CD4-positive, alpha-beta T cell treated with Interleukin-6 at 100 ng/mL for 8 hours (primary cell): ENCODE results near the gene STN1.

ENCODE experiments used
- DNase-seq: peaks from one replicate; pipeline ENCODE4 v3.0.0-alpha.2; 2020; ENCODE audit warnings: mixed read lengths, low spot score

The STN1 gene

DNA sequence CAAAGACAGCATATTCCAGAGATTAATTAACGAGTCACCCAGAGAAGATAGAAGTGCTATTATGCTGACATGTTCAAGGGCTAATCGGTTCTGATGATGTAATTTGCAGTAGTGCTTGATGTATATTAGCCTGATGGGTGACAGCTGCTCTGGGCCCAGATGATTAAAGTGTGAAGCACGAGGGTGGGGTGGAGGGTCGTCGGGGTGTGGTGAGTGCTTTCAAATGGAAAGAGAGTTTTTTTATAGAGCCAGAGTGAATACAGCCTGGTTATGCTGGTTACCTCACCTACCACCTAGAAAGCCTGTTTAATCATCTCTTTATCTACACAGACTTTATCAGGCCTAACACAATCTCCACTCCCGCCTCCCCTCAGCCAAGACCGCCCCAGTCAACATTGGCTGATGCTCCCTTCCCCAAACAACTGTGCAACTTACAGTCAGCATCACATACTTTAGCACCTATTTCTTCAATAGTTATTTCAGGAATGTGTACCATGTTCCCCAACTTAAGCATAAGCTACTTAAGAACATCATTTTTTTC, 11.5 kb upstream of the STN1 start:
- DNase-seq: no peak

DNA sequence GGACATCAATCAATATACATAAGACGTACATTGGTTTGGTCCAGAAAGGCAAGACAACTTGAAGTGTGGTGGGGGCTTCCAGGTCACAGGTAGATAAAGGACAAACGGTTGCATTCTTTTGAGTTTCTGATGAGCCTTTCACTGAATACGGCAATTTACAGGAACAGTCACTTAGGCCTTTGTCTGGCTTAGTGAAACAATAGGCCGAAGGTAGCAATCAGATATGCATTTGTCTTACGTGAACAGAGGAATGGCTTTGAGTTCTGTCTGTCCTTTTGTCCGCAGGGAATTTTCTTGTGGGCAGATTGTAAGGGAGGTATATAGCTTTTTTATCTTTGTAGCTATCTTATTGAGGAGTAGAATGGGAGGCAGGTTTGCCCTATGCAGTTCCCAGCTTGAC, 10.8 kb upstream of the STN1 start:
- no peak for DNase-seq

DNA sequence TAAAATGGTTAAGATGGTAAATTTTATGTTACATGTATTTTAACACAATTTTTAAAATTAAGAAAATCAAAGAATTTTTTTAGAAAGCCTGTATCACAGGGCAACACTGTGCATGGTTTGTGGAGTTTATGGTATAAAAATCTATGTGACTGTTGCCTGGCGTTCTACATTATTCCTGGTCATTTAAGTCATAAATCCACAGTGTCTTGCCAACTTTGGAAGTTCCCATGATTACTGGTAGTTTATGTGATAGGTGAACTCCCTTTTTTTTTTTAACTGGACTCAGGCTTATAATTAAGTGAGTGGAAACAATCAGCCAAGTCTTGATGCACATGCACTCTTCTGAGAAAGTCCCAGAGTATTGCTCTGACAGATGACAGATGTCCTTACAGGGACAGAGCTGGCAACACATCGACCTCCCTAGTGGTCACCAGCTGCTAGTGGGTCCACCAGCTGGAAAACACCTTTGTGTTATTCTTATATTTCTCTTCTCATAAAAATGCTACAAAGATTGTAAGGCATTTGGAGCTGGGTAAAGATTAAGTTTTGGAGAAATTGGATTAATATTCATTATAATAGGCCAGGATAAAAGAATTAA, 8.8 kb upstream of the STN1 start:
- DNase-seq: no peak

DNA sequence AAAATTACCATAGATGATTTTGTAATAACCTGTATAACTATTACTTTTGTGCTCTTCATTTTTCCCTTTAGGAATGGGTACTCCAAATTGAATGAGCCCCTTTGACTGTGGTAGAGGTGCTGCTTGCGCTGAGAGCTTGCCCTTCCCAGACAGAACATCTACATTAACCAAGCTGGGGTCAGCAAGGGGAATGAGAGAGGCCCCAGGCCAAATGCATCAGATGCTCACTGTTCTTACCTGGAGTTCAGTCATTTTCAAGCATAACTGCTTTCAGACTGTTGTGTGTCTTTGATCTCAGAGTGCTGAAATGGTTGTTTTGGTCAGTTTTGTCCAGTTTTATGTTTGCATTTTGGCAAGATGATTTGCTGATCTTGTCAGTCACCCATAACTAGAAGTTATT, 7.6 kb upstream of the STN1 start:
- DNase-seq: no peak

DNA sequence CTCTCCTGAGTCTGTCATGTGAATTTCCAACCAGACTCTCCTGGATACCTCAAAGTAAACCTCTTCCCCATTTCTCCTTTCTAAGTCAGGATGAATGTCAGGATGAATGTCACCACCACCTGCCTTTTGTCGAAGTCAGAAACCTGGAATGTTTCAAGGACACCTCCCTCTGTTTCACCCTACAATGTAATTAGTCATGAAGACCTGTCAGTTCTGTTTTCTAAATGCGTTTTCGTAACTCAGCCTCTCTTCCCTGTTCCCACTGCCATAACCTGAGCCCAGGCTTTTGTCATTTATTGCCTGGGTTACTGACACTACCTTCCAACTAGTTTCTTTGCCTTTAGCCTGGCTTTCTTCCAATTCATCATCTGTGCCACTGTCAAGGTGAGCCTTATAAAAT, 5.5 kb upstream of the STN1 start:
- no peak for DNase-seq

DNA sequence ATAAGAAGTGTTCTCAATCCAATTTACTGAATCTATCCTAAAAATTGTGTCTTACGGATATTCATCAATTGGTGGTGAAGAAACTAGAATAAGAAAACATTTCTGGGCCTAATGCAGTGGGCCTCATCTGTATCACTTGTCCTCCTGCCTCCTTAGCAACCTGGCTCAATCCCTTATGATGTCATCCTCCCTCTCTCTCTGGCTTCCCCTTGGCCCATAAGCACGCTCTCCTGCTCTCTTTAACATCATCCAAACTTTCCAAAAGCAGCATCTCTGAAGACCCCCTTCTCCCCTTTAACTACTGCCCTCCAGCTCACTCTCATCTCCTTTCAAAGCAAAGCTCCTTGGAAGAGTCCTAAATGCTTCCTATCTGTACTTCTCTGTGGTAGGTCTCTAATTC, 4.7 kb upstream of the STN1 start:
- DNase-seq: no peak

DNA sequence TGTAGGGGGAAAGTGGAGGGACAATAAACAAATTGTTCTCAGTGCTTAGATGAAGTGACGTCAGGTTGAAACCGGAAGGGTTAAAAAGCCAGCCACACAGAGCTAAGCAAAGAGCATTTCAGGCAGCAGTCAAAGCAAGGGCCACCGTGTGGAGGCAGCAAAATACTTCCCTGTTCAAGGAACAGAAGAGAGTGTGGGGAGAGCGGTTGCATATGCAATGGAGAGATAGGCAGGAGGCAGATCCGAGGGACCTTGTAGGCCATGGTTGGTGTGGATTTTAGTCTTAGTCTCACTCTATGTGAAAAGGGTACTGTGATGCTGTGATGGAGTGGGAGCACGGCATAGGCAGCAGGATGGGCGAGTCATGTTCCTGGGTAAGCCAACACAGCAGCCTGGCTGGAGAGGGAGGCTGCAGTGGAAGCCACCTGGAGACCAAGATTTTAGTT, 3.8 kb upstream of the STN1 start:
- peak; percentile 21 for DNase-seq

DNA sequence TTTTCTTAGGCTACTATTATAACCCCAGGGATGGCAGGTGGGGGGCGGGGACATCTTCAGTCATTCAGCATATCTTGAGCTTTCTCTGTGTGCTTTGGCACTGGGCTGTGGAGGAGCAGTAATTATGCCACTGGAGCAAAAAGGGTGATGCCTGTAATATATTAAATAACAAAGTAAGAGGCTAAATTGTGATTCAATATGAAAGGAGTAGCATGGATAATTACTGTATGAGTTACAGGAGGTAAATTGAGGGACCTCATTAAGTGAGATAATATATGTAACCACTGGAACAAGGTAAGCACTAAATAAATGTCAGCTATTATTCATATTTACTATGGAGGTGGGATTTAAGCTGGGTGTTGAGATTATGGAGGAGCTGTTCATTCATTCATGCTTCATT, 3.3 kb upstream of the STN1 start:
- no peak for DNase-seq

DNA sequence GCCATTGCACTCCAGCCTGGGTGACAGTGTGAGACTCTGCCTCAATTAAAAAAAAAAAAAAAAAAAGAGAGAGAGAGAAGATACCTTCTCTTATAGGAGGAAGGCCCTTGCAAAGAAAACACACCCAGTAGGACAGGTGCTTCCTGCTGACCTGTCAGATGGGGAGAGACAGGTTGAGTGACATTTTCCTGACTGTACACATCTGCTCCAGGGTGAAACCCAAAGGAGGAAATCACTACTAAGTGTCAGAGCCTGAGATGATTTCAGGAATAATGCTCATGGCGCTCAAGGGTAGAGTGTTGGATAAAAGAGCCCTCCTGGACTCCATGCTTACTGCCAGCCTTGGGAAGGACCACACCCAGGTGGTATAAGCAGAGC, 1.7 kb upstream of the STN1 start:
- no peak for DNase-seq

DNA sequence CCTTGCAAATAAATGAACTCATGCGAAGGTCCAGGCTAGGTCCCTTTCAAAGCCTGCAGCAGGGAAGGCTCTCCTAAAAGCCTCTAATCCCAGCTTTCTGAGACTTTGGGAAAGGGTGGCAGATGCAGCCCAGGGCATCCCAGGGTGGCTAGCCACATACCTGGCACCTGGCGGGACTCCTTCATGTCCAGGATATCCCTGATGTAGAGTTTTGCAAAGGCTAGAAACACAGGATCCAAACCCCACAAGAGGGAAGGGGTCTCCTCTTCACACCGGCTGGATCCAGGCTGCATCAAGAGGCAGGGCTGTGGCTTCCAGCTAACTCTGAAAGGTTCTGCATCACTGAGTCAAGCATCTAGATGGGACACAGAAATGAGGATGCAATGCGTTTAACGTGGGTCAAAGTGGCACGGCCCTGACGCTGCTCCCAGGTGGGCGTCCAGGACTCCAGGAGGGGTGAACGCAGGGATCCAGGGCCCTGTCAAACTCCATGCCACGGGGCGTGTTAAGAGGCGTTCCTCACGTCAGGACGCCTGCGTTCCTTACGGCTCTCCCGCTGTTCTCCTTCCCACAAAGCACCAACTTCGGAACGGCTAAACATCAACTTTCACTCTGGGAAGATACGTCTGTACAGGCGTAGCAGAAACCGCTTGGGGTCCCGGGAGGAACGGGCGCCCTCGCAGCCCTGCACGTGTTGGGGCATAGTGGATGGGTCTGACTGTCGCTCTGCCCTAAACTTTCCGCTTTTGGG, 507 bp downstream of the STN1 start:
- DNase-seq: peak; percentile 9

DNA sequence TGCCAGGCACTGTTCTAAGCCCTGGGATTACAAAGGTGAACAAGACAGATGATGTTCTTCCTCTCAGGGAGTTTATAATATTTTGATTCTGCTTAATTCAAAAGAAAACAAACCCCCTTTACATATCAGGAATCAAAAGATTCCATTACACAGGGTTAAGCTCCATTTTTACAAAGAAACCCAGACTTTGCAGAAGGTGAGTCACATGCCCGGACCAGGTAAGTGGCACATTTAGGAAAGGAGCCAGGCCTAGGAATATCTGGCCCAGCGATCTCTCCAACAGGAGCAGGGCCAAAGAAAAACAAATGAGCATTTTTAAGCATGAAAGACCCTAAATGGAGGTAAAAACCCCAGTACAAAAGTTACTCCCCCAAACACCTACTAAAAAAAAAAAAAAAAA, 1.1 kb downstream of the STN1 start:
- DNase-seq: no peak

DNA sequence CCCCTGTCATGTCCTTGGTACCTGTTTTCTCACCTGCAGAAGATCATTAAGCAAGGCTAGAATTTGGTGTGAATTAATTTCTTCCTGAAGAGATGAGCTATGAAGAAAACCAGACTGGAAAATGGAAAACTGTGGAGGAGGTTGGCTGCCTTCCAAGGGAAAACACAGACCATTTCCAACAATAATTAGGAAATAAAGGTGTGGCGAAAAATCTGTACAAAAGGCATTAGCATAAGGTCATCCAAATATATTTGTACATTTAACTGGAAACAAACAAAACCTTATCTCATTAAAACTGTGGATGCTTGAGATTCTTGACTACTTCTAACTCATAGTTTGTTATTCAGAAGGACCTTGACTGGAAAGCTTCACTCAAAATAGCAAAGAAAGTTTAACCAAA, 1.7 kb downstream of the STN1 start:
- no peak for DNase-seq

DNA sequence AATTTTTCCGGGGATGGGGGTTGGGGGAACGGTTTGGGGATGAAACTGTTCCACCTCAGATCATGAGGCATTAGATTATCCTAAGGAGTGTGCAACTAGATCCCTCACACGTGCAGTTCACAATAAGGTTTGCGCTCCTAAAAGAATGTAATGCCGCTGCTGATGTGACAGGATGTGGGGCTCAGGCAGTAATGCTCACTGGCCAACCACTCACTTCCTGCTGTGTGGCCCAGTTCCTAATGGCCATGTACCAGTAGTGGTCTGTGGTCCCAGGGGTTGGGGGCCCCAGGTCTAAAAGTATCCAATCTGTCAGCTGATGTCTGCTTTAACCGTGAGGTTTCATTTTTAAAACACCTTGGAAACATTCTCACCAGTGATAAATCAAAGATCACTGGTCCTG, 2.2 kb downstream of the STN1 start:
- peak; percentile 49 for DNase-seq

DNA sequence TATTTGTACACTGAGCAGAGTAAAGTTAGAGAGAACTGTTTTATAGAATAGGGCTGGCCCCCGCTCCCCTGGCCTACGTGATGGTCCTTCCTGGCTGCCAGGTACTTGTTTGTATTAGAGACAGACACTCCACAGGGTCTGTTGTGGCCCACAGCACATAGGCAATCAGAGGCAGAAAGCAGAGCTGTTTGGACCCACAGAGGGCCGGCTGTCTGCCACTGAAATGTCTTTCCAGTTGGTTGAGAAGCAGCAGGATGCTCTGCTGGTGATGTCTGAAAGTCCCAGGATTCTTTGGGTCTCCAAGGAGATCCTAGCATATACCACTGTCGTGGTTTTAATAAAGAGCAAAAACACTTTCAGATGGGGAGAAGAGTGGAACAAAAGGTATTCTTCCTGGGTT, 5.2 kb downstream of the STN1 start:
- no peak for DNase-seq

DNA sequence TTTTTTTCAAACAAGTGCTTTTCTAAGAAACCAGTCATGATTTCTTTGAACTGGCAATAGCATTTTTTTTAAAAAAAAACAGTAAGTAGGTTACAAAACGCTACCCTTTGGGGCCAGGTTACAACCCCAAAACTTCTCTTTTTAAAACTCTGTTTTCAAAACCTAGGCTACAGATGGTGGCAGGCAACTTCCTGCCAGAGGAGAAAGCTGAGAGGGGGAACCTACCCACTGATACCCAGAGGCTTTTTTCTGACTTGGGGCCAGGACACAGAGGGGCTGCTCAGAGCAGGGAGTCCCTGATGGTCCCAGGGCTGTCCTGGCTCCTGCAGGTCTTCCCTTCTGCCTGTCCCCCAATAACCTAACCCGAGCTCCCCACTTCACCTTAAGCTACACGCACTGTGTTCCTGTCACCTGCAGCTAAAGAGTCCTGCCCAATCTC, 6.9 kb downstream of the STN1 start:
- peak; percentile 81 for DNase-seq

DNA sequence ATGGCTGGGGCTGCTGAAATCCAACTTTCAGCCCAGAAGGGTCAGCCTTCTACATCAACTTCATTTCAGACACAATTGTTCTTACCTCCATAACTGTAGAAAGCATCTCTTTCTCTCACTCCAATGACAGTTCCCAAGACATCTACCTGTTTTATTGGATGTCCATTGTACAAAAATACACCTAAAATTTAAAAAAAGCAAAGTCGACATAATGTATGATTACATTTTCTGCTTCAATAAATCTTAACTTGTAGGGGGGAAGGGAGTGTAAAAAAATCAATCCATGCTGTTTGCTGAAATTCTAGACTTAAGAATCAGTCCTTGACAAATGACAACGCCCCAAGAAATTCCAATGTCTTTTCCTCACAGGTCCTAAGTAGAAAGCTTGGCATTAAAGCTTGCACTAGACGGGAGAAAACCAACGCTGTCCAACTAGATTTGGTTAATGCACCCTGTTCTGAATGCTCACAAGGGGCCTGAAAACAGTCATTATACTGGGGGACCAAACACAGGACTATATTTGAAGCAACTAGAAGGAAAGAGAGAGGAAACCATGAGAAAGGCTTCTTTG, 7.5 kb downstream of the STN1 start:
- no peak for DNase-seq

DNA sequence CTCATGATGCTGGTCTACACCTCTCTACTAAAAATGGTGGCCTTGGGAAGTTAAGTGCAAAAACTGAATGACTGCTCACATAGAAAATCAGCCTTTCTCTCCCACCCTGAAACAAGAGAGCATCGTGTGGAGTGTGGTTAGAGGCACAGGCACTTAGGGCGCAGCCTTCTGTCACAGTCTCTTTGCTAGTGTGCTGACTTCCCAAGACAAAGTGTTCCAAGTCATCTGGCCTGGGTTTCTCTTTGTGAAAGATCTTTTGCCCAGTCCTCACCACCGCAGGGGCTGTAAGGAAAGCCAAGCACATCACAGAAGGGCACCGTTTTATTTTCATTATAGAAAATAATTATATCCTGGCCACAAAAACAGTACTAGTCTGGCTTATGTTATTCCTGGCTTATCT, 12.5 kb downstream of the STN1 start:
- no peak for DNase-seq

DNA sequence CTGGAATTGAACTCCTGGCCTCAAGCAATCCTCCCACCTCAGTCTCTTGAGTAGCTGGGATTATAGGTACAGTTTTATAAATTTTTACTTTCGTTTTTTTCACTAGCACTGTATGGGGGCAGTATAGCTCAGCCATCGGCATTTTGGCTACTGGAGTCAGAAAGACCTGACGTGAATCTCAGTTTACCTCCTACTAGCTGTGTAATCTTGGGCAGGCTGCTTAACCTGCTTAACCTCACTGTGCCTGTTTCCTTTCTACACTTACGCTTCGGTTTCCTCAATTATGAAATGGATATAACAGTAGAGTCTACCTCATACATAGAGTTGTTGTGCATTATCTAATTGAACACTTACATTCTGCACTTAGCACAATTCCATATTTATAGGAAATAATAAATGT, 16.7 kb downstream of the STN1 start:
- DNase-seq: no peak

DNA sequence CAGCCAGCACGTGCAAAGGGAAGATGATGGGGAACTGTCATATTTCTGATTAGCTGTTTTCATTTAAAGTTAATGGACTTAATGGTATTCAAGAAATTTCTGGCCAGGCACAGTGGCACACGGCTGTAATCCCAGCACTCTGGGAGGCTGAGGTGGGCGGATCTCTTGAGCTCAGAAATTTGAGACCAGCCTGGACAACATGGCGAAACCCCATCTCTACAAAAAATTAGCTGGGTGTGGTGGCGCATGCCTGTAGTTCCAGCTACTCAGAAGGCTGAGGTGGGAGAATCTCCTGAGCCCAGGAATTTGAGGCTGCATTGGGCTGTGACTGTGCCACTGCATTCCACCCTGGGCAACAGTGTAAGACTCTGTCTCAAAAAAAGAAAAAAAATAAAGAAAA, 18.7 kb downstream of the STN1 start:
- no peak for DNase-seq

DNA sequence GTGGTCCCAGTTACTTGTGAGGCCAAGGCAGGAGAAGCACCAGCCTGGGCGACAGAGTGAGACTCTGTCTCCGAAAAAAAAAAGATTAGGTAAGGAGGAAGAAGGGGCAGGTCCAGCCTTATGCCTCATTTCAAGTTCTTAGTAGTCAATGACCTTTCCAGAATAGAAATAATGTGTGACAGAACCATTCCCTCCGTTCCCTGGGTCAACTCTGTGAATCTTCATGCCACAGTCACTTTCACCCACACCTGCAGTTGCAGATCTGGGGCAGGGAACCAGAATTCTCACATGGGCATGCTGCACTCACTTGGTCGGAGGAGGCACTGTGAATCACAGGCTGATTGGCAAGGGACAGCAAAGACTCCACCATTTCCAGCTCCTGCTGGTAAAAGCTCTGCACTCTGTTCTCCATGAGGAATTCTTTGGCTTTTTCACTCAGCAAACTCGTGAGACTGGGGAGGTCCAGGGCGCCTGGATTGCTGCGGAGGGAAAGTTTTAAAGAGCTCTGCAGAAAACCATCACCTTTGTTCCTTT, 20.7 kb downstream of the STN1 start:
- DNase-seq: no peak

DNA sequence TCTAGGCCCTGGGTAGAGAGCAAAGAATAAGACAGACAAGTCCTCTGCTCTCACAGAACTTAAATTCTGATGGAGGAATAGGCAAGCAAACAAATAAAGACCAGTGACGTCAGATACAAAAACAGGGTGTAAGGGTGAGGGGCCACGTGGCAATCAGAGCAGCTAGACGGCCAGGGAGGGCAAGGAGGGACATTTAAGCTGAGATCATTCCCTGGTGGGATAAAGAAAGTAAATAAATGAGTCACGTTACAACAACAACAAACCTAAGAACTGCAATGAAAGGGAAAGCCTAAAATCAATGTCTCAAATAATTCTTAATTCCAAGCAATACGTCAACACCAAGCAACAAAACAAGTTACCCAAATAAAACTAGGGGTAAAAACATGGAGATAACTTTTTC, 21.8 kb downstream of the STN1 start:
- DNase-seq: no peak

DNA sequence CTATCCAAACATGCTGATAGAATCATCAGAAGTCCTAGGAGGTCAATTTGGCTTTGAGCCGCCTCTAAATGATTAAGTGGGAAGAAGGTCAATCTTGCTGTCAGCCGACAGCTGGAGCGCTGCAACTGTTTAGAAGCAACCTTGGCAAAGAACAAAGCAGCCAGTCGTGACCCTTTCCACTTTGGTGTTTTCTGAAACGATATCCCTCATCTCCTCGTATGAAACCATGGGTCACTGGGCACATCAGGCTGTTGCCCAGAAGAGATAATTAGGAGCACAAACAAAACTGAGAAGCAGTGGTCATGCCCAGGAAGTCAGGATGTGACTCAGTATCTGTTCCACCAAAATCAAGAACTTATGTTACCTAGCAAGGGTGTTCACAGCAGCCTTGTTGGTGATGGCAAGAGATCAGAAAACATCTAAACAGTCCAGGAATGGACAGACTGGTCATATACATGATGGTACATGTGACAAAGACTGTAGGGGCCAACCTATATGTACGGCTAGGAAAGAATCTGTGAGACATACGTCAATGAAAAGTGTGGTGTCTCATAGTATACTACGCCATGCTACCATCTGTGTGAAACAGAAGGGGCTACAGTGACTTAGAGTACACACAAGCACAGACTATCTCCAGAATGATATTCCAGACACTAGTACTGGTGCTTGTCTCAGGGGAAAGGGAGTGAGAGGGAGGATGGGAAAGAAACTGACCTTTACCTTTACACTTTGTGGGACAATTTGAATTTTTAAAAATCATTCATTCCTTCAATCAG, 22.4 kb downstream of the STN1 start:
- no peak for DNase-seq
